Heart right ventricle (tissue), 16 donors: Measurements from ENCODE around the gene ACMSD. TPM values are rescaled to one million over a fixed set of nuclear protein-coding genes. Genes with fewer than 3 reads are reported as not detected.
"Not testable (repeated sequence)": the region's sequence is repeated elsewhere in the genome, so short reads cannot be mapped to it uniquely, and the experiment has no call there.

ENCODE experiments used
- ATAC-seq, 8 donors: fragments of 200-7000 bp; cut with Tn5 transposase; one replicate each; pipeline ENCODE4 v1.9.1; 2020; ENCODE audit warnings: mild to moderate bottlenecking in 8 of 8, moderate library complexity in 8 of 8, moderate number of reproducible peaks in 1 of 8
- DNase-seq, 2 donors: peaks; one replicate each; pipeline ENCODE4 v3.0.0-alpha.2; 2020
- H3K27ac ChIP-seq, 10 donors: fragments of 200-600 bp; sonication (generic) in 2 of 10; one replicate each; pipeline versions ENCODE4 v1.5.0 to v1.8.0; 2020 to 2022; ENCODE audit warnings: mild to moderate bottlenecking in 3 of 10
- H3K27me3 ChIP-seq, 7 donors: fragments of 200-600 bp; one replicate each; pipeline ENCODE4 v1.8.0; 2021 to 2022; ENCODE audit warnings: mild to moderate bottlenecking in 2 of 7
- H3K36me3 ChIP-seq, 9 donors: fragments of 200-600 bp; sonication (generic) in 1 of 9; one replicate each; pipeline versions ENCODE4 v1.5.0 to v1.8.0; 2020 to 2022; ENCODE audit warnings: mild to moderate bottlenecking in 2 of 9
- H3K4me1 ChIP-seq, 9 donors: fragments of 200-600 bp; sonication (generic) in 1 of 9; one replicate each; pipeline versions ENCODE4 v1.5.0 to v1.8.0; 2020 to 2022; ENCODE audit warnings: mild to moderate bottlenecking in 4 of 9
- H3K4me3 ChIP-seq, 10 donors: fragments of 200-600 bp; sonication (generic) in 2 of 10; one replicate each; pipeline versions ENCODE4 v1.5.0 to v1.8.0; 2020 to 2022; ENCODE audit warnings: mild to moderate bottlenecking in 7 of 10, moderate library complexity in 2 of 10
- H3K9me3 ChIP-seq, 11 donors: fragments of 200-600 bp in 10 of 11; sonication (generic) in 2 of 11; one replicate each; pipeline versions ENCODE4 v1.5.0 to v1.8.0; 2013 to 2022; ENCODE audit warnings: mild to moderate bottlenecking in 2 of 11, control low read depth in 1 of 11, moderate library complexity in 1 of 11
- CTCF ChIP-seq, 9 donors: fragments of 200-600 bp; sonication (generic) in 2 of 9; IDR thresholded peaks; one replicate each; pipeline versions ENCODE4 v1.5.0 to v1.8.0; 2021 to 2022; ENCODE audit warnings: antibody characterized with exemption in 9 of 9, mild to moderate bottlenecking in 5 of 9, moderate library complexity in 1 of 9
- WGBS, 2 donors: extraction: QIAGEN DNeasy Blood & Tissue Kit; methylation state at CpG; one replicate each; pipeline ENCODE4 v1.1.7; 2013; ENCODE audit warnings: inconsistent platforms in 1 of 2; 5-methylcytosine and 5-hydroxymethylcytosine counted together
- intact Hi-C, 10 donors: fragments of 100-400 bp; cut with DNase I; formaldehyde crosslinking; loops; one replicate each; pipeline versions ENCODE4 v1.11.1 to v1.14.2; 2022
- polyA plus RNA-seq, 2 donors: library from polyadenylated mRNA; stranded (reverse); fragments of 200-250 nt; gene quantifications; one replicate each; pipeline ENCODE4 v1.2.3, GENCODE V29; 2013
- total RNA-seq, 10 donors: library from RNA; stranded (reverse); fragmentation: NEBNext Ultra II Directional in 3 of 10; extraction: Animal tissue kit (Norgen Biotek cat#: 25700) in 3 of 10; gene quantifications; one replicate each; pipeline versions ENCODE4 v1.2.1 to v1.2.4, GENCODE V29; 2021 to 2023
- donor health status: Arrhythmogenic right ventricular cardiomyopathy.
- donor health status: ischemic (EF 13 %, LVEDD 7.1; RV severe dilation, severe dysfunction).
- donor health status: healthy with polysubstance abuse.
- donor health status: DM: no; HTN: yes; CAD: no.
- donor health status: DM: no; HTN: no; CAD: no.
- donor health status: ischemic (EF 25% LVEDD 6.9; RV normal size, moderate dysfunction).
- donor health status: ischemic (EF 25% LVEDD 5.7; RV mildly dilated, moderate dysfunction).
- donor health status: healthy.
- donor health status: DM: yes; HTN: yes; CAD: no.
- donor health status: Ischemic cardiomyopathy.
- donor health status: ischemic (EF 35%, LVEDD 5.7; RV mildly dilated, moderate dysfunction).
- donor health status: nonischemic (EF 11% LVEDD 7.7; RV severe dilation, severe dysfunction).
- donor health status: DM: yes; HTN: yes; CAD: no.
- donor health status: PGD.
- donor health status: ischemic (EF 29% LVEDD 5.4; RV normal size, mild dysfunction).
- donor health status: nonischemic (EF 23%, LVEDD 6.1; RV moderate dilation, normal function).

Gene ACMSD
- total and polyA plus RNA-seq, 12 donors, result not detected

GRCh38 chr2:134843968-134844367, 5.6 kb downstream of the ACMSD start:
- intact Hi-C loops, result no loop called here
- H3K36me3 ChIP-seq, result no peaks in the 10 kb centered on the region
- H3K4me1 ChIP-seq, result no peaks in the 10 kb centered on the region
- no peak overlapping the region for H3K4me3 ChIP-seq
- DNase-seq (no peak), ATAC-seq (no peak)
- H3K27me3 ChIP-seq, result peaks cover 0 to 5% (median 0%) of the 10 kb centered on the region in 7 donors
- no peak overlapping the region for H3K27ac ChIP-seq
- no peak for TF ChIP-seq CTCF (IDR thresholded peaks at IDR 0.05)
- peaks cover 0 to 12% (median 0%) of the 10 kb centered on the region in 11 donors for H3K9me3 ChIP-seq
- 93% methylated on average over 4 of the region's 4 CpGs for WGBS, 2 donors

- no peak for ATAC-seq
- intact Hi-C loops, result no loop called here
These were observed 6.6 kb downstream of the ACMSD start for GRCh38 chr2:134845028-134845427.

GRCh38 chr2:134845719-134846118, 7.3 kb downstream of the ACMSD start:
- whole genome bisulfite sequencing, 2 donors, result 63 to 72% methylated on average over 2 of the region's 2 CpGs
- H3K4me1 ChIP-seq, result no peaks in the 10 kb centered on the region
- no peak for TF ChIP-seq CTCF (IDR thresholded peaks at IDR 0.05)
- no peak overlapping the region for H3K4me3 ChIP-seq
- H3K9me3 ChIP-seq, result peaks cover 0 to 12% (median 0%) of the 10 kb centered on the region in 11 donors
- H3K36me3 ChIP-seq, result no peaks in the 10 kb centered on the region
- ATAC-seq, result no peak
- H3K27me3 ChIP-seq, result no peaks in the 10 kb centered on the region
- no peak overlapping the region for H3K27ac ChIP-seq
- intact Hi-C loops, result no loop called here
- no peak for DNase-seq

More at GRCh38 chr2:134845028-134845427, 6.6 kb downstream of the ACMSD start:
- no peak for DNase-seq
- Histone ChIP-seq H3K4me1 (no peaks in the 10 kb centered on the region), H3K9me3 (peaks cover 0 to 12% (median 0%) of the 10 kb centered on the region in 11 donors), H3K27me3 (peaks cover 0 to 5% (median 0%) of the 10 kb centered on the region in 7 donors), H3K27ac (no peak overlapping the region), H3K4me3 (no peak overlapping the region), H3K36me3 (no peaks in the 10 kb centered on the region)
- TF ChIP-seq CTCF (IDR thresholded peaks at IDR 0.05), result no peak
- WGBS, 2 donors, result 93 to 96% methylated on average over 2 of the region's 2 CpGs

GRCh38 chr2:134846213-134846612, 7.8 kb downstream of the ACMSD start:
- Histone ChIP-seq H3K9me3 (peaks cover 0 to 12% (median 0%) of the 10 kb centered on the region in 11 donors), H3K27ac (no peak overlapping the region), H3K36me3 (no peaks in the 10 kb centered on the region), H3K4me3 (no peak overlapping the region), H3K27me3 (no peaks in the 10 kb centered on the region), H3K4me1 (no peaks in the 10 kb centered on the region)
- WGBS, 2 donors, result 93 to 100% methylated on average over 1 of the region's 1 CpG
- DNase-seq (no peak), ATAC-seq (no peak)
- intact Hi-C loops, result no loop called here
- no peak for TF ChIP-seq CTCF (IDR thresholded peaks at IDR 0.05)

- intact Hi-C loops, H3K36me3 ChIP-seq, H3K4me1 ChIP-seq, H3K4me3 ChIP-seq, DNase-seq, H3K27me3 ChIP-seq, ATAC-seq, H3K27ac ChIP-seq: not testable (repeated sequence)
- 95 to 97% methylated on average over 5 of the region's 5 CpGs for WGBS, 2 donors
- peaks cover 0 to 12% (median 0%) of the 10 kb centered on the region in 11 donors for H3K9me3 ChIP-seq
These were observed 9.2 kb downstream of the ACMSD start for GRCh38 chr2:134847582-134847981.
